T-helper 9 cell (primary cell): ENCODE results near the gene ZBED1.
"Not testable (repeated sequence)": the region's sequence is repeated elsewhere in the genome, so short reads cannot be mapped to it uniquely, and the experiment has no call there.

Experiments
- DNase-seq: peaks from one replicate; pipeline ENCODE4 v3.0.0-alpha.2; 2020

ZBED1 gene

DNA sequence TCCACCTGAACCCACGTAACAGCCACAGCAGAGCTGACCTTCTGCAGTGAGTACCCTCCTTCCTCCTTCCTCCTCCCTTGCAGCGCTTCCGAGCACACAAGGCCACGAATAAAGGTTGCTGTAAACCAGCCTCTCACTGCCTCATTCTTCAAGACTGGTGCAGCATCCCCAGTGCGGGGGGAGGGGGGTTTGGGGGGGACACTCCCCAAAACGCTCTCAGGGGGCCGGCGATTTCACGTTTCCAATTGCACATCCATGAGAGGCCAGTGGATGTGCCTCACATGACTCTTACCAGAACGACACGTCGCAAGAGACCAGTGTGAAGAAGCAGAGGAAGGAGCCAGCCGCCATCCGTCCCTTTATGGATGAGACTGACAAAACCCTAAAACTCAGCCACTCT, 5.2 kb downstream of the ZBED1 start:
- DNase-seq: no peak

DNA sequence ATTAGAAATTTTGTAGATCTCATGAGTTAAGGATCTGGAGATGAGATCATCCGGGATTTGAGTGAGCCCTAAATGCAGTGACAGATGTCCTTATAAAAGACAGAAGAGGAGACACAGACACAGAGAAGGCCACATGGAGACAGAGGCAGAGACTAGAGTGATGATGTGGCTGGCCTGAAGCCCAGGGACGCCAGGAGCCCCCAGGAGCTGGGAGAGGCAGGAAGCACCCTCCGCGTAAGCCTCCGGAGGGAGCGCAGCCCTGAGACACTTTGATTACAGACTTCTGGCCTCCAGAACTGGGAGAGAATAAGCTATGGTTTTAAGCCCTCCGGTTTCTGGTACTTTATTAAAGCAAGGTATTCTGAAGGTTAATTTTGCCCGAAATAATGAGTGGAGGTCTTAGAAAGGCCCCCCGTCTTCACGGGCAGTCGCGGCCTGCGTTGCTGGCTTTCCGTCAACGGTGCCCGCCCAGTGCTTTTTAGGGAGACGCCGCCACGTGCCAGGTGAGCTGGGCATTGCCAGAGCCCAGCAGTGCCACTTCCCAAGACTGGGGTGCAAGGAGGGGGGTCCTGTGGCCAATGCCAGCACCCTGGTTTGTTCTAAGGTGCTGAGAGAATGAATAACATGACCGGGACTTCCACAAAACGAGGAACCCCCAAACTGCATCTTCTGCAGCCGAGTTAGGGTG, 8.1 kb downstream of the ZBED1 start:
- DNase-seq: no peak

GRCh38 chrX:2490634-2491033, 10.1 kb downstream of the ZBED1 start:
- DNase-seq: no peak

DNA sequence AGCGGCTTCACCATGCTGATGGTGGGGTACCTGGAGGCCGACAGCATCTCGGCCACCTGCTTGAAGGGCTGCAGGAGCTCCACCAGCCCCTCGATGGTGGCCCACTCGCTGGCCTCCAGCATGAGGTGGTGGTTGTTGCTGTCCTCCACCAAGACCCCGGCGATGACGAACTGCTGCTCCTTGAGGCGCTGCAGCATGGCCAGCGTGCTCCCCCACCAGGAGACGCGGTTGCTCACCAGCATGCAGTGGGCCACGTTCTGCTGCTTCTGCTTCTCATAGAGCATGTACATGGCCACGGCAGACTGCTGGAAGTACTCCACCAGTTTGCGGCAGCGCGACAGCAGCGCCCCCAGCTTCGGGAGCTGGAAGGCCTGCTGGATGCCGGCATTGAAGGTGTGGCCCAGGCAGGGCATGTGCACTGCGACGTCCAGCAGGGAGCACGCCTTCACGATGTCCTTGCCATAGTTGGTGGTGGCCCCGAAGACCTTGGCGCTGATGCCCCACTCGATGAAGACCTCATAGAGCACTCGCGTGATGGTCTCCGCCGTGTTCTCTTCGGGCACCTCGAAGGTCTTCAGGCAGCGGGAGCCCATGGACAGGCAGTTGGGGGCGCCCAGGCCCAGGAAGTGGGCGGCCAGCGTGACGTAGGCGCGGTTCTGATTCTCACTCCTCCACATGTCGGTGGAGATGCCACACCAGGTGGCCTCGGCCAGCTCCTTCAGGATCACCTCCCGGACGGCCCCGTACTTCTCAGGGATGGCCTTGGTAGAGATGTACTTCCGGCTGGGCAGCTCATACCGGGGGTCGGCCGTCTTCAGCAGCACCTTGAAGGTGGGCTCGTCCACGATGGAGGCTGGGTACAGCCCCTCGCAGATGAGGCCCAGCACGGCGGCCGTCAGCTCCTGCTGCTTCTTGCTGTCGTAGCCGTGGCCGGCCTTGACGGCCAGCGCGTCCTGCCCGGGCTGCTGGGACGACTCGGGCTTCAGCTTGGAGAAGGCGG, 11.0 kb downstream of the ZBED1 start:
- no peak for DNase-seq

DNA sequence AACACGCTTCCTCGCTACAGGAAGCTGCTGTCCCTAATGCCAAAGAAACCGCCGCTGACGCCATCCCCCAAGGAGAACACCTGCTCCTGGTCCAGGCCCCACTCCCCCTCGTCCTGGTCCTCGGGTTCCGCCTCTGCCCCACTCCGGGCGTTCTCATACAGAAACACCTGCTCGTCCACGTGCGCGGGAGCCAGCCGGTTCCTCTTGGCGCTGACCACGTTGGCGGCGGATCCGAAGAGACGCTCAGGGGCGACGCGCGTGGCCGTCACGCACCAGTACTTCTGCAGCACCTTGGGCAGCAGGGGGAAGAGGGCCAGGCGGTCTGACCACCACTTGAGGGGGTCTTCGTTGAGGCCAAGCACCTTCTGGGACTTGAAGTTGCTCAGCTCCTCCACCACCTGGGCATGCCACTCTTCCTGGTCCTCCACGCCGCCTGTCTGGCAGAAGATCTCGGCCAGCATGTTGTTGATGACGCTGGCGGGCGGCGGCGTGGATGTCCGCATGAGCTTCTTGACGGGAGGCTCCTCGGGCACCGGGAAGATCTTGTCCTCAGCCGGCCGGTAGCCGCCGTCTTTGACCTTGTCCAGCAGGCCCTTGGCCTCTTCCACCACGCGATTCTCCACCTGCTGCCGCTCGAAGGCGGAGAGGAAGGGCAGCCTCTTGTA, 12.0 kb downstream of the ZBED1 start:
- no peak for DNase-seq

GRCh38 chrX:2487366-2487765, 13.4 kb downstream of the ZBED1 start:
- no peak for DNase-seq

DNA sequence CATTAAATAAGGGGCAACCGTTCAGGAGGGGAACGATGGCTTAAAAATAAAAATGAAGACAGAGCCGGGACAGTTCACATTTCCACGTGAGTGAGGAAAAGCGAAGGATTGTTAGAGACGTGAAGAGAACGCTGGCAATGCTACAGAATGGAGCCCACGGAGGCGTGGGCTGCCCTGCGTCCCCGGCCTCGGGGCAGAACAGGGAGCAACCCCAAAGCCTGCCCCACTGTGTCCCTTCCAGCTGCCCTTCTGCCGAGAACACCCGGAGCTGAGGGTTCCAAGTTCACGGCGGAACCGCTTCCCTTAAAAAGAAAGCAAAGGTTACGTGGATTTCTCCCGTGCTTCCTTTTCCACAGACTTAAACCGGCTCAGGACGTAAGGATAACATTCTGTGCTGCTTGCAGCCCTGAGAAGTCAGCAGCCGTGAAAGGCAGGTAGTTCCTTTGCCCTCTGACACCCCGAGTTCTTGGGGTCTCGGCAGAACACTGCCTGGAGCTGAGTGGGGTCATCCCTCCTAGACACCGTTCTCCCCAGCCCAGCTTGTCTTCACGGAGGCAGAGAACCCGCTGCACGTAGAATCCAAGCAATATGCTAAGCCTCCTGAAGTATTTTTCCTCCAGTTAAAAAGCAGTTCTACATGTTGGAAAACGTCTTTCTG, 14.2 kb downstream of the ZBED1 start:
- no peak for DNase-seq

GRCh38 chrX:2485789-2486345, 14.9 kb downstream of the ZBED1 start:
- DNase-seq: no peak

DNA sequence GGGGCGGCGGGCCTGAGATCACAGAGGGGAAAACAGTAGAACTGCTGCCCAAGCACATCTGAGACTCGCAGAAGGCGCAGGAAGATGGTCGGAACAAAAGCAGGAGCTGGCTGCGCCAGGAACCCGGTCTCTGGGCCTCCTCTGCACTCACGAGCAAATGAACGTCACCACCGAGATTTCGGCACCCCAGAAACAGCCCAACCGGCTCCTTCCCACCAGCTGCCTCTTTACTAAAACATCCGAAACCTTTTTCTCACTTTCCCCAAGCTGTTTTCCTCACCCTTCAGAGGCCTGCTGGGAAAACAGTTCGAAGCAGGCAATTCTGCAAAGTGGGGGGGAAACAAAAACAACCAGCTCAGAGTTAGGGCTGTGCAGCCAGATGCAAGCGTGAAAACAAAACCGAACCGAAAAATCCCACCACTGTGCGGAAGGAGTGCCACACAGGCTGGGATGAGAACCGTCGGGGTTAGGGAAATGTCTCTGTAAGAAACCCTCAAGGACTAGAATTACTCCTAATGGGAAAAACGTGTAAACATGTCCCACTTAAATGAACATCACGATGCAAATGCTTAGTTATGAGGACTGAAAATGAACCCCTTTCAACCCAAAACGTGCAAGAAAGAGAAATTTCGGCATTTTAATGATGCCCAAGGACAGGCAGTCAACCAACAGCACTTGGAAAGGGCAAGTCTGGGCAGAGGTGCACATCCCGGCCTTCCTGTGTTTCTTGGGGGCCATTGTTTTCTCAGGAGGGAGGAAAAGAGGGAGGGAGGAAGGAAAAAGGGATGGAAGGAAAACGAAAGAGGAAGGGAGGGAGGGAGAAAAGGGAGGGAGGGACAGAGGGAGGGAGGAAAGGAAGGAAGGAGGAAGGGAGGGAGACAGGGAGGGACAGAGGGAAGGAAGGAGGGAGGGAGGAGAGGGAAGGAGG, 15.8 kb downstream of the ZBED1 start:
- DNase-seq: no peak

- no peak for DNase-seq
Measured at GRCh38 chrX:2484256-2484655, 16.5 kb downstream of the ZBED1 start.

DNA sequence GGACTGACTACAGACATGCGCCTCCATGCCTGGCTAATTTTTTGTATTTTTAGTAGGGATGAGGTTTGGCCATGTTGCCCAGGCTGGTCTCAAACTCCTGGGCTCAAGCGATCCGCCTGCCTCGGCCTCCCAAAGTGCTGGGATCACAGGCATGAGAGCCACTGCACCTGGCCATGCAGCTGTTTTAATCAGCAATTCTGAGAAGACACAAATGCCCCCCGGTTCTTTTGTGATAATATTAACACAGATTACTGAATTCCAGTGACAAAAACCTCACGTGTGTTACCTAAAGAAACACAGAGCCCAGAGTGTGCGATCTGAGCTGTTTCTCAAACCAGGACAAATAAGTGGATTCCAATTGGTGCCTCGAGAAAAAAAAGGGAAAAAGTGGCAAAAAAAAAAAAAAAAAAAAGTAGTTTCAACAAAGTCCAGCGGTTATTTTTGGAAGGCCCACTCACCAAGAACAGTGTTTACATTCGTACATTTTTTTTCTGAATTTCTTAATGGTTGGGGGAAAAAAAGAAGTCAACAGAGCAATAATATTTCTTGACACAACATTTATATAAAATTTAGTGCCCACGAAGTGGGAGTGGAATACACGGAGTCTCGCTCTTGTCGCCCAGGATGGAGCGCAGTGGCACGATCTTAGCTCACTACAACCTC, 17.2 kb downstream of the ZBED1 start:
- DNase-seq: no peak

DNA sequence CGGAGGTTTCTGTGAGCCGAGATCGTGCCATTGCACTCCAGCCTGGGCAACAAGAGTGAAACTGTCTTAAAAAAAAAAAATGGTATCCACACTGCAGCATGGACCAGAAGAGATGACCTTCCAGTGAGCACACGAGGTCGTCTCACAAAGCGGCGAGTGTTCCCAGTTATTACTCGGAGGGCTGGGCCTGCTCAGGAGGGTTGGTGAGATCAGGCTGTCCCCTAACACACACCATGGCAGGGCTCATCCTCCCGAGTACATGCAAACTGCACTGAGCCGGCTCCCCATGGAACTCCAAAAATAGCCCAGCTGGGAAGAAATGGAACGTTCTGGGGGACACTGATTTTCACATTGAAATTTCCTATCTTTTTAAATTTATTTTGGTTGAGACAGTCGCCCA, 19.2 kb downstream of the ZBED1 start:
- not testable (repeated sequence) for DNase-seq

- DNase-seq: not testable (repeated sequence)
Measured at GRCh38 chrX:2479982-2480381, 20.8 kb downstream of the ZBED1 start.

GRCh38 chrX:2479420-2479780, 21.4 kb downstream of the ZBED1 start:
- no peak for DNase-seq

DNA sequence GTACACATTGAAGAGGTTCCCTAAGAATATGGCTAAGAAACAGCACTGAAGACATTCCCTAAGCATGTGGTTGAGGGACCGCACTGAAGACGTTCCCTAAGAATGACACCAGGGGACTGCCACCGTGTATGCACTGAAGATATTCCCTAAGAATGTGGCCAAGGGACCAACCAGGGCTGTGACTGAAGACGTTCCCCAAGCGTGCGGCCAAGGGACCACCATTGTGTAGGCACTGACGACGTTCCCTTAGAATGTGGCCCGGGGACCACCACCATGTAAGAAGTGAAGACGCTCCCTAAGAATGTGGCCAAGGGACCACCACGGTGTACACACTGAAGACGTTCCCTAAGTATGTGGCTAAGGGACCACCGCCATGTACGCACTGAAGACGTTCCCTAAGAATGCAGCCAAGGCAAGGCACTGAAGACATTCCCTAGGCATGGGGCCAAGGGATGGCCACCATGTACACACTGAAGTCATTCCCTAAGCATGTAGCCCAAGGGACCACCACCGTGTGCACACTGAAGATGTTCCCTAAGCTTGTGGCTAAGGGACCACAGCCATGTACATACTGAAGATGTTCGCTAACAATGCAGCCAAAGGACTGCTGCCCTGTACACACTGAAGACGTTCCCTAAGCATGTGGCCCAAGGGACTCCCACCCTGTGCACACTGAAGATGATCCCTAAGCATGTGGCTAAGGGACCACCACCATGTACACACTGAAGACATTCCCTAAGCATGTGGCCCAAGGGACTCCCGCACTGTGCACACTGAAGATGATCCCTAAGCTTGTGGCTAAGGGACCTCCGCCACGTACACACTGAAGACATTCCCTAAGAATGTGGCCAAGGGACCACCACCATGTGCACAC, 22.0 kb downstream of the ZBED1 start:
- DNase-seq: no peak

DNA sequence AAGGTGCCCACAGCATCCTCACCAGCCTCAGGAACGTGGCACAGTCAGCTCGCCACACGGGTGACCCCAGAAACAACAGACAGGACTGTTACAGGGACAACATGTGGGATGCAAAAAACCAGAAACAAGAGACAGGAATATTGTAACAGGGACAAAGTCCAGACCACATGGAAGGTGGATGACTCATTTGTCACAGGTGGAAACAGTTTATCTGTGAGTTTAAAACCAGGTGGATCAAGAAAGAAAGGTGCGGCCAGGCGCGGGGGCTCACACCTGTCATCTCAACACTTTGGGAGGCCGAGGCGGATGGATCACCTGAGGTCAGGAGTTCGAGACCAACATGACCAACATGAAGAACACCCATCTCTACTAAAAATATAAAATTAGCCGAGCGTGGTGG, 23.5 kb downstream of the ZBED1 start:
- DNase-seq: not testable (repeated sequence)

DNA sequence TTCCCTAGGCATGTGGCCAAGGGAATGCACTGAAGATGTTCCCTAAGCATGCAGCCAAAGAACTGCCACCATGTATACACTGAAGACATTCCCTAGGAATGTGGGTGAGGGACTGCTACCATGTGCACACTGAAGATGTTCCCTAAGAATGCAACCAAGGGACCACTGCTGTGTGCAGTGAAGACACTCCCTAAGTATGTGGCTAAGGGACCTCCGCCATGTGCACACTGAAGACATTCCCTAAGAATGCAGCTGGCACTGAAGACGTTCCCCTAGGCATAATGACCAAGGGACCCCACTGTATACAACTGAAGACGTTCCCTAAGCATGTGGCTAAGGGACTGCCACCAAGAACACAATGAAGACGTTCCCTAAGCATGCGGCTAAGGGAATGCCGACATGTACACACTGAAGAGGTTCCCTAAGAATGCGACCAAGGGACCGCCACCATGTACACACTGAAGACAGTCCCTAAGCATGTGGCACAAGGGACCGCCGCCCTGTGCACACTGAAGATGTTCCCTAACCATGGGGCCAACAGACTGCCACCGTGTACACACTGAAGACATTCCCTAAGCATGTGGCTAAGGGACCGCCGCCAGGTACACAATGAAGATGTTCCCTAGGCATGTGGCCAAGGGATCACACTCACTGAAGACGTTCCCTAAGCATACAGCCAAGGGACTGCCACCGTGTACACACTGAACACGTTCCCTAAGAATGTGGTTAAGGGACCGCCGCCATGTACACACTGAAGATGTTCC, 25.6 kb downstream of the ZBED1 start:
- no peak for DNase-seq

- DNase-seq: no peak
Measured at GRCh38 chrX:2474280-2474962, 26.4 kb downstream of the ZBED1 start.
